Ishikawa (cell line): Measurements from ENCODE around the gene SMAD5.

Experiments used
- CEBPB ChIP-seq: IDR thresholded peaks from 2 replicates; pipeline ENCODE4 v1.6.1; 2012
- EP300 ChIP-seq: IDR thresholded peaks from 2 replicates; pipeline ENCODE4 v1.6.1; 2012; ENCODE audit warnings: borderline replicate concordance
- RAD21 ChIP-seq: IDR thresholded peaks from 2 replicates; pipeline ENCODE4 v1.6.1; 2012; ENCODE audit warnings: low read depth
- TF ChIP-seq, protein P1 (sequence below): IDR thresholded peaks from 2 replicates; pipeline ENCODE4 v1.6.1; 2012

DNA sequence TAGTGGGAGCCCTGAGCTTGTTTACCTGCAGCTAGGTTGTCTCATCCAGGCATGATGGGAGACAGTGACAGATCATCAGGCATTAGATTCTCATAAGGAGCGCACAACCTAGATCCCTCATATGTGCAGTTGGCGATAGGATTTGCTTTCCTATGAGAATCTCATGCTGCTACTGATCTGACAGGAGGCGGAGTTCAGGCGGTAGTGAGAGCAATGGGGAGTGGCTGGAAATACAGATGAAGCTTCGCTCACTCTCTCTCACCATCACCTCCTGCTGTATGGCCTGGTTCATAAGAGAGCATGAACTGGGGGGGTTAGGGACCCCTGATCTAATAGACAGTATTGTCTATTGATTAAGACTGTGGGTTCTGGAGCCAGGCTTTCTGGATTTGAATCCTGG is 24.9 kb downstream of the SMAD5 start:
- TF ChIP-seq RAD21: no peak
- TF ChIP-seq, protein P1, sequence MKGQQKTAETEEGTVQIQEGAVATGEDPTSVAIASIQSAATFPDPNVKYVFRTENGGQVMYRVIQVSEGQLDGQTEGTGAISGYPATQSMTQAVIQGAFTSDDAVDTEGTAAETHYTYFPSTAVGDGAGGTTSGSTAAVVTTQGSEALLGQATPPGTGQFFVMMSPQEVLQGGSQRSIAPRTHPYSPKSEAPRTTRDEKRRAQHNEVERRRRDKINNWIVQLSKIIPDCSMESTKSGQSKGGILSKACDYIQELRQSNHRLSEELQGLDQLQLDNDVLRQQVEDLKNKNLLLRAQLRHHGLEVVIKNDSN: no peak
- TF ChIP-seq CEBPB: no peak
- TF ChIP-seq EP300: no peak
